ENCODE results near the gene DYDC2. TPM values are rescaled to one million over a fixed set of nuclear protein-coding genes. Genes with fewer than 3 reads are reported as not detected.
A peak's percentile ranks its signal among the peaks of the same experiment; 100 is the strongest.
"Not testable (repeated sequence)": the region's sequence is repeated elsewhere in the genome, so short reads cannot be mapped to it uniquely, and the experiment has no call there.

DYDC2 gene
- polyA plus RNA-seq, 2 of the 4 experiments (the other 2 are of a cell fraction): 0.04 TPM; not detected in 1

GRCh38 chr10:80356989-80357850, 639 bp downstream of the DYDC2 start:
- DNase-seq (ENCODE audit: low read depth in 1 of 2, low spot score in 1 of 2) (peak in 1 of 2 experiments; percentile 11), ATAC-seq (peak; percentile 31 to 45; a peak in 2 of 6 replicates), FAIRE-seq (no peak)
- no peak for TF ChIP-seq POLR2A (IDR thresholded peaks at IDR 0.05; ENCODE audit: low read length)
- no peak for TF ChIP-seq MAFK (IDR thresholded peaks at IDR 0.05; ENCODE audit: partially characterized antibody)
- TF ChIP-seq HOXB5 (CRISPR knock-in tag; IDR thresholded peaks at IDR 0.05): no peak
- no peak for TF ChIP-seq CEBPB (IDR thresholded peaks at IDR 0.05)
- TF ChIP-seq E2F6 (IDR thresholded peaks at IDR 0.05; ENCODE audit: borderline replicate concordance, low read depth): no peak
- no peak for TF ChIP-seq RCOR1 (IDR thresholded peaks at IDR 0.05; ENCODE audit: low read depth, low read length)
- TF ChIP-seq ESRRA (IDR thresholded peaks at IDR 0.05; ENCODE audit: borderline replicate concordance, low read length): no peak
- TF ChIP-seq NPAS2 (CRISPR knock-in tag; IDR thresholded peaks at IDR 0.05; ENCODE audit: borderline replicate concordance): no peak
- TF ChIP-seq CBX2 (IDR thresholded peaks at IDR 0.05; ENCODE audit: borderline replicate concordance, low read depth): no peak
- Histone ChIP-seq H3K9me3 (no peaks in the 10 kb centered on the region), H3K4me1 (no peaks in the 10 kb centered on the region), H3K4me3 (peak overlapping the region; percentile 37), H3K27ac (peak overlapping the region in 1 of 2 experiments; percentile 36; a peak in 2 of 6 replicates), H3K4me2 (peak overlapping the region; percentile 71)
- ChIA-PET POLR2A (no interaction called here), CTCF (interaction anchor here (1.0 kb wide), 1 partner anchor 18 kb away, joined by 3 read pairs; no protein-coding TSS in a partner anchor)
- WGBS (ENCODE audit: missing lambda C conversion rate): 44% methylated on average over 32 of the region's 50 CpGs

GRCh38 chr10:80357851-80358125, 1.2 kb downstream of the DYDC2 start:
- Histone ChIP-seq H3K9me3 (no peaks in the 10 kb centered on the region), H3K4me2 (no peak overlapping the region), H3K27ac (no peak overlapping the region), H3K4me3 (no peak overlapping the region), H3K4me1 (no peaks in the 10 kb centered on the region)
- FAIRE-seq (no peak), DNase-seq (ENCODE audit: low read depth in 1 of 2, low spot score in 1 of 2) (no peak), ATAC-seq (no peak)
- ChIA-PET CTCF (no interaction called here), POLR2A (no interaction called here)
- 90% methylated on average over 5 of the region's 5 CpGs for WGBS (ENCODE audit: missing lambda C conversion rate)
- TF ChIP-seq USF2 (IDR thresholded peaks at IDR 0.05): no peak

- DNase-seq (ENCODE audit: low read depth in 1 of 2, low spot score in 1 of 2); H3K27ac ChIP-seq; H3K9me3 ChIP-seq; POLR2A ChIA-PET; ATAC-seq; CTCF ChIA-PET; FAIRE-seq; H3K4me1 ChIP-seq; H3K4me2 ChIP-seq; H3K4me3 ChIP-seq: not testable (repeated sequence)
- 36% methylated on average over 2 of the region's 2 CpGs for WGBS (ENCODE audit: missing lambda C conversion rate)
Measured at GRCh38 chr10:80358925-80359324, 2.3 kb downstream of the DYDC2 start.

GRCh38 chr10:80359644-80360043, 3.1 kb downstream of the DYDC2 start:
- Histone ChIP-seq H3K4me1 (no peaks in the 10 kb centered on the region), H3K27ac (no peak overlapping the region), H3K4me2 (no peak overlapping the region), H3K4me3 (no peak overlapping the region), H3K9me3 (no peaks in the 10 kb centered on the region)
- POLR2A ChIA-PET: no interaction called here
- FAIRE-seq (no peak), DNase-seq (ENCODE audit: low read depth in 1 of 2, low spot score in 1 of 2) (no peak), ATAC-seq (no peak)
- no peak for TF ChIP-seq CBX8 (IDR thresholded peaks at IDR 0.05)
- TF ChIP-seq FOSB (CRISPR knock-in tag; IDR thresholded peaks at IDR 0.05): no peak
- TF ChIP-seq JUNB (IDR thresholded peaks at IDR 0.05): no peak
- no peak for TF ChIP-seq SMC3 (IDR thresholded peaks at IDR 0.05)
- TF ChIP-seq HOXA7 (CRISPR knock-in tag; IDR thresholded peaks at IDR 0.05): no peak
- no peak for TF ChIP-seq HDAC2 (IDR thresholded peaks at IDR 0.05)
- TF ChIP-seq HOXB5 (CRISPR knock-in tag; IDR thresholded peaks at IDR 0.05): no peak
- no peak for TF ChIP-seq MAX (IDR thresholded peaks at IDR 0.05)
- TF ChIP-seq HMGXB4 (CRISPR knock-in tag; IDR thresholded peaks at IDR 0.05; ENCODE audit: borderline replicate concordance): no peak
- no peak for TF ChIP-seq MYC (IDR thresholded peaks at IDR 0.05; ENCODE audit: borderline replicate concordance, low read length)
- no peak for TF ChIP-seq RNF2 (IDR thresholded peaks at IDR 0.05; ENCODE audit: borderline replicate concordance, low read depth)
- TF ChIP-seq PHF8 (IDR thresholded peaks at IDR 0.05; ENCODE audit: borderline replicate concordance, low read depth): no peak
- no peak for TF ChIP-seq EHF (CRISPR knock-in tag; IDR thresholded peaks at IDR 0.05)
- CTCF ChIA-PET: interaction anchor here (1.4 kb wide), 1 partner anchor 20 kb away, joined by 4 read pairs; no protein-coding TSS in a partner anchor
- 70% methylated on average over 14 of the region's 22 CpGs for WGBS (ENCODE audit: missing lambda C conversion rate)

Measured in A549 (cell line).